SK-N-SH (cell line): ENCODE data around the gene KSR2. TPM values are rescaled to one million over a fixed set of nuclear protein-coding genes. Genes with fewer than 3 reads are reported as not detected.

ENCODE experiments used
- CTCF ChIA-PET: fragments of 300-600, 350-600 bp; formaldehyde crosslinking; extraction: SDS; loops from one replicate; lab custom pipeline; 2021; lab: Yijun Ruan, JAX
- POLR2A ChIA-PET: fragments of 350-600 bp; sonication (Branson Sonifier 250); formaldehyde crosslinking; extraction: SDS; loops from one replicate; lab custom pipeline; 2020; ENCODE audit warnings: antibody characterized with exemption, inconsistent platforms; lab: Yijun Ruan, JAX
- DNase-seq: peaks from one replicate; pipeline ENCODE4 v3.0.0; 2012
- H2AFZ ChIP-seq: fragments of 200-600 bp; sonication (generic); 2 replicates; pipeline ENCODE4 v1.8.1; 2016; ENCODE audit warnings: antibody characterized with exemption, mild to moderate bottlenecking, low read depth
- H3F3A ChIP-seq: fragments of 200-600 bp; sonication (generic); replicated peaks from 2 replicates; pipeline ENCODE3; 2016; ENCODE audit warnings: antibody characterized with exemption, mild to moderate bottlenecking; ENCODE audit not compliant: insufficient read depth
- H3K27ac ChIP-seq, 2 experiments: fragments of 200-500 bp in 1 of 2; fragments of 200-600 bp in 1 of 2; sonication (Bioruptor generic) in 1 of 2; sonication (generic), shearing (Covaris generic) in 1 of 2; 2 replicates each; pipeline versions ENCODE4 v1.5.1 to v1.6.1; 2014 to 2016; ENCODE audit warnings: low read depth in 2 of 2, inconsistent platforms in 1 of 2, low read length in 1 of 2, mild to moderate bottlenecking in 1 of 2, mixed read lengths in 1 of 2
- H3K27me3 ChIP-seq: fragments of 200-600 bp; sonication (generic), shearing (Covaris generic); 2 replicates; pipeline ENCODE4 v1.6.1; 2016; ENCODE audit warnings: mixed run types; ENCODE audit not compliant: insufficient read depth
- H3K36me3 ChIP-seq, 2 experiments: fragments of 200-500 bp in 1 of 2; fragments of 200-600 bp in 1 of 2; sonication (Bioruptor generic) in 1 of 2; sonication (generic) in 1 of 2; replicated peaks in 1 of 2; 2 replicates each; pipeline versions ENCODE3 to v1.5.1; 2014 to 2016; ENCODE audit warnings: low read length in 1 of 2, mild to moderate bottlenecking in 1 of 2; ENCODE audit not compliant: insufficient read depth in 2 of 2, control insufficient read depth in 1 of 2
- H3K4me1 ChIP-seq, 2 experiments: fragments of 200-500 bp in 1 of 2; fragments of 200-600 bp in 1 of 2; sonication (Bioruptor generic) in 1 of 2; sonication (generic), shearing (Covaris generic) in 1 of 2; 2 replicates each; pipeline versions ENCODE4 v1.5.1 to v1.6.1; 2014 to 2016; ENCODE audit warnings: low read depth in 1 of 2, low read length in 1 of 2, mixed run types in 1 of 2; ENCODE audit not compliant: insufficient read depth in 2 of 2, control insufficient read depth in 1 of 2
- H3K4me2 ChIP-seq: fragments of 200-600 bp; sonication (generic), shearing (Covaris generic); 2 replicates; pipeline ENCODE4 v1.6.1; 2017; ENCODE audit warnings: mixed run types
- H3K4me3 ChIP-seq, 2 experiments: fragments of 200-500 bp in 1 of 2; fragments of 200-600 bp in 1 of 2; sonication (Bioruptor generic) in 1 of 2; sonication (generic), shearing (Covaris generic) in 1 of 2; 2 replicates each; pipeline versions ENCODE4 v1.5.1 to v1.8.1; 2014 to 2016; ENCODE audit warnings: low read depth in 2 of 2, inconsistent platforms in 1 of 2, low read length in 1 of 2, mild to moderate bottlenecking in 1 of 2, mixed read lengths in 1 of 2, moderate library complexity in 1 of 2
- H3K79me2 ChIP-seq: fragments of 200-600 bp; sonication (generic); 2 replicates; pipeline ENCODE4 v1.8.1; 2017; ENCODE audit warnings: mild to moderate bottlenecking; ENCODE audit not compliant: insufficient read depth
- H3K9ac ChIP-seq: fragments of 200-600 bp; sonication (generic); 2 replicates; pipeline ENCODE4 v1.6.1; 2017; ENCODE audit warnings: mixed run types
- H3K9me2 ChIP-seq: fragments of 200-600 bp; sonication (generic); 2 replicates; pipeline ENCODE4 v1.6.1; 2017; ENCODE audit warnings: mixed run types
- H3K9me3 ChIP-seq: fragments of 200-600 bp; sonication (generic); 2 replicates; pipeline ENCODE4 v1.6.1; 2017; ENCODE audit warnings: mixed run types, mild to moderate bottlenecking, moderate library complexity
- H4K20me1 ChIP-seq: fragments of 200-600 bp; sonication (generic); 2 replicates; pipeline ENCODE4 v1.6.1; 2017; ENCODE audit warnings: mild to moderate bottlenecking, mixed run types; ENCODE audit not compliant: insufficient read depth
- EP300 ChIP-seq, 2 experiments: IDR thresholded peaks; 2 replicates each; pipeline versions ENCODE4 v1.4.0 to v1.6.1; 2012; ENCODE audit warnings: borderline replicate concordance in 1 of 2, low read depth in 1 of 2, low read length in 1 of 2
- FOXM1 ChIP-seq: IDR thresholded peaks from 2 replicates; pipeline ENCODE4 v1.4.0; 2012; ENCODE audit warnings: low read depth, mild to moderate bottlenecking
- GABPA ChIP-seq: IDR thresholded peaks from 2 replicates; pipeline ENCODE4 v1.4.0; 2012; ENCODE audit warnings: low read depth, mild to moderate bottlenecking
- MEF2A ChIP-seq: IDR thresholded peaks from 2 replicates; pipeline ENCODE4 v1.4.0; 2012; ENCODE audit warnings: low read depth, borderline replicate concordance
- NRF1 ChIP-seq: IDR thresholded peaks from 2 replicates; pipeline ENCODE4 v1.6.1; 2012; ENCODE audit warnings: low read depth, mild to moderate bottlenecking, low read length
- PBX3 ChIP-seq: IDR thresholded peaks from 2 replicates; pipeline ENCODE4; 2012
- RAD21 ChIP-seq: IDR thresholded peaks from 2 replicates; pipeline ENCODE4 v1.6.1; 2012; ENCODE audit warnings: mild to moderate bottlenecking, low read length
- RCOR1 ChIP-seq: fragments of 150-350 bp; IDR thresholded peaks from 2 replicates; pipeline ENCODE4 v1.6.1; 2017; ENCODE audit warnings: antibody characterized with exemption, low read length
- RFX5 ChIP-seq: IDR thresholded peaks from 2 replicates; pipeline ENCODE4 v1.6.1; 2012; ENCODE audit warnings: mild to moderate bottlenecking, improper control_type of control experiment, low read length
- SIN3A ChIP-seq: IDR thresholded peaks from 2 replicates; pipeline ENCODE4 v1.6.1; 2012; ENCODE audit warnings: low read depth, mild to moderate bottlenecking, low read length, moderate library complexity, borderline replicate concordance
- SMC3 ChIP-seq: IDR thresholded peaks from 2 replicates; pipeline ENCODE4 v1.6.1; 2012; ENCODE audit warnings: low read depth, low read length, improper control_type of control experiment
- TAF1 ChIP-seq: IDR thresholded peaks from 2 replicates; pipeline ENCODE4 v1.6.1; 2012; ENCODE audit warnings: low read depth, mild to moderate bottlenecking, low read length, moderate library complexity, borderline replicate concordance
- USF1 ChIP-seq: IDR thresholded peaks from 2 replicates; pipeline ENCODE4 v1.4.0; 2012; ENCODE audit warnings: low read depth, borderline replicate concordance
- ZBTB33 ChIP-seq: IDR thresholded peaks from 2 replicates; pipeline ENCODE4 v1.4.0; 2012; ENCODE audit warnings: low read depth, borderline replicate concordance
- WGBS: methylation state at CpG from one replicate; pipeline ENCODE4 v1.1.6; 2017; ENCODE audit warnings: low lambda C conversion rate; 5-methylcytosine and 5-hydroxymethylcytosine counted together
- polyA plus RNA-seq, 3 experiments: library from polyadenylated mRNA; depleted of rRNA; stranded (reverse); fragments of >200 nt; gene quantifications; 2 replicates each; pipeline ENCODE4 v1.2.3, GENCODE V29; 2012

Gene KSR2
- polyA plus RNA-seq, 1 of the 3 experiments (the other 2 are of a cell fraction): 0.12 TPM

GRCh38 chr12:117538032-117538690, 430.6 kb downstream of the KSR2 start (continued):
- TF ChIP-seq EP300 (IDR thresholded peaks at IDR 0.05; ENCODE audit: borderline replicate concordance in 1 of 2, low read depth in 1 of 2, low read length in 1 of 2) (no peak), ZBTB33 (no peak), USF1 (no peak)

- H3K79me2 ChIP-seq: no peaks in the 10 kb centered on the region
- no peaks in the 10 kb centered on the region for H3F3A ChIP-seq
- H3K27me3 ChIP-seq: no peaks in the 10 kb centered on the region
- no peaks in the 10 kb centered on the region for H3K9me3 ChIP-seq
- DNase-seq: no peak
- ChIA-PET POLR2A (no interaction called here), CTCF (interaction anchor here (1.1 to 1.2 kb wide), 2 partner anchors 15 to 297 kb away, joined by 3 read pairs; no protein-coding TSS in a partner anchor)
- no peak overlapping the region for H3K4me2 ChIP-seq
- H3K9me2 ChIP-seq: no peaks in the 10 kb centered on the region
- peaks cover 0 to 6% of the 10 kb centered on the region in 2 experiments; a peak in 1 of 4 replicates for H3K4me1 ChIP-seq
- no peak for TF ChIP-seq GABPA
- no peak for TF ChIP-seq RCOR1
- no peak for TF ChIP-seq ZBTB33
- TF ChIP-seq FOXM1: no peak
- no peak for TF ChIP-seq NRF1
- no peak for TF ChIP-seq EP300 (IDR thresholded peaks at IDR 0.05; ENCODE audit: borderline replicate concordance in 1 of 2, low read depth in 1 of 2, low read length in 1 of 2)
- no peak for TF ChIP-seq RAD21
- no peak for TF ChIP-seq TAF1
- TF ChIP-seq SIN3A: no peak
- no peak for TF ChIP-seq SMC3
- TF ChIP-seq PBX3: no peak
- TF ChIP-seq RFX5: no peak
- no peak for TF ChIP-seq MEF2A
- no peak overlapping the region for H3K9ac ChIP-seq
- H3K36me3 ChIP-seq: no peaks in the 10 kb centered on the region
- 43% methylated on average over 6 of the region's 6 CpGs for WGBS
- no peak overlapping the region for H3K27ac ChIP-seq
- H2AFZ ChIP-seq: no peak overlapping the region
- H4K20me1 ChIP-seq: no peaks in the 10 kb centered on the region
- H3K4me3 ChIP-seq: no peak overlapping the region
These were observed 435.1 kb downstream of the KSR2 start for GRCh38 chr12:117533687-117534086.
